IMR-90 (cell line): Measurements from ENCODE around the gene CLK3. TPM values are rescaled to one million over a fixed set of nuclear protein-coding genes. Genes with fewer than 3 reads are reported as not detected.
A peak's percentile ranks its signal among the peaks of the same experiment; 100 is the strongest.

Source experiments
- ATAC-seq: fragments of 200-7000 bp; cut with Tn5 transposase; 2 replicates; pipeline ENCODE4 v1.9.1; 2020; ENCODE audit warnings: low read depth, mild to moderate bottlenecking, moderate library complexity
- BruUV-seq: library from RNA; stranded (reverse); fragments of 400-500 nt; replicated peaks from 2 replicates; lab custom pipeline; 2021; lab: Mats Ljungman, UMichigan
- CTCF ChIA-PET: fragments of 300-600 bp; formaldehyde crosslinking; extraction: SDS; loops from one replicate; lab custom pipeline; 2021; ENCODE audit warnings: antibody characterized with exemption; lab: Yijun Ruan, JAX
- POLR2A ChIA-PET: fragments of 300-600 bp; sonication (Branson Sonifier 250); formaldehyde crosslinking; loops from one replicate; lab custom pipeline; 2022; ENCODE audit warnings: antibody characterized with exemption; ENCODE audit not compliant: unreplicated experiment; lab: Charles Lee
- DNase-seq: peaks from one replicate; pipeline ENCODE4 v3.0.0; 2013
- H2AFZ ChIP-seq: replicated peaks from 2 replicates; pipeline ENCODE3; 2013; ENCODE audit warnings: low read length, mild to moderate bottlenecking; ENCODE audit not compliant: poor library complexity
- H2AK5ac ChIP-seq: 2 replicates; pipeline ENCODE4 v1.6.1; 2013; ENCODE audit warnings: low read depth, low read length, inconsistent platforms
- H2AK9ac ChIP-seq: replicated peaks from 2 replicates; pipeline ENCODE3; 2013; ENCODE audit warnings: mild to moderate bottlenecking, low read depth, low read length, moderate library complexity; ENCODE audit not compliant: poor library complexity
- H2BK120ac ChIP-seq: 2 replicates; pipeline ENCODE4 v1.6.1; 2013; ENCODE audit warnings: low read depth, low read length, inconsistent platforms
- H2BK15ac ChIP-seq: 3 replicates; pipeline ENCODE4 v1.6.1; 2013; ENCODE audit warnings: low read depth, low read length, inconsistent platforms
- H2BK20ac ChIP-seq: 2 replicates; pipeline ENCODE4 v1.6.1; 2013; ENCODE audit warnings: low read depth, mild to moderate bottlenecking, inconsistent platforms, low read length, moderate library complexity
- H2BK5ac ChIP-seq: 2 replicates; pipeline ENCODE4 v1.6.1; 2013; ENCODE audit warnings: mild to moderate bottlenecking, low read depth, low read length, inconsistent platforms; ENCODE audit not compliant: poor library complexity, severe bottlenecking
- H3K14ac ChIP-seq: replicated peaks from 2 replicates; pipeline ENCODE4 v1.6.1; 2013; ENCODE audit warnings: low read depth, low read length, inconsistent platforms
- H3K18ac ChIP-seq: 2 replicates; pipeline ENCODE4 v1.6.1; 2013; ENCODE audit warnings: low read depth, low read length, control low read depth
- H3K23ac ChIP-seq: 2 replicates; pipeline ENCODE4 v1.6.1; 2013; ENCODE audit warnings: low read depth, low read length, inconsistent platforms
- H3K27ac ChIP-seq: 2 replicates; pipeline ENCODE4 v1.5.1; 2013; ENCODE audit warnings: mild to moderate bottlenecking, control low read depth, low read length; ENCODE audit not compliant: insufficient read depth
- H3K27me3 ChIP-seq: 2 replicates; pipeline ENCODE4 v1.6.1; 2013; ENCODE audit warnings: low read length; ENCODE audit not compliant: control insufficient read depth, insufficient read depth
- H3K36me3 ChIP-seq: 2 replicates; pipeline ENCODE4 v1.6.1; 2013; ENCODE audit warnings: low read length, mixed read lengths; ENCODE audit not compliant: control insufficient read depth, insufficient read depth
- H3K4ac ChIP-seq: 2 replicates; pipeline ENCODE4 v1.6.1; 2013; ENCODE audit warnings: low read depth, low read length, inconsistent platforms
- H3K4me1 ChIP-seq: 2 replicates; pipeline ENCODE4 v1.6.1; 2013; ENCODE audit warnings: low read length, mixed read lengths; ENCODE audit not compliant: control insufficient read depth, insufficient read depth
- H3K4me2 ChIP-seq: 2 replicates; pipeline ENCODE4 v1.6.1; 2013; ENCODE audit warnings: low read depth, mild to moderate bottlenecking, control low read depth, low read length, moderate library complexity
- H3K4me3 ChIP-seq: 2 replicates; pipeline ENCODE4 v1.5.1; 2013; ENCODE audit warnings: low read depth, mild to moderate bottlenecking, control low read depth, low read length, moderate library complexity; ENCODE audit not compliant: insufficient read depth
- H3K56ac ChIP-seq: 2 replicates; pipeline ENCODE4 v1.6.1; 2013; ENCODE audit warnings: low read length, inconsistent platforms; ENCODE audit not compliant: insufficient read depth; ENCODE audit errors: extremely low read depth
- H3K79me1 ChIP-seq, 2 experiments: 2 replicates each; pipeline ENCODE4 v1.6.1; 2013; ENCODE audit warnings: low read length in 2 of 2, inconsistent platforms in 1 of 2, low read depth in 1 of 2
- H3K9ac ChIP-seq: 2 replicates; pipeline ENCODE4 v1.6.1; 2013; ENCODE audit warnings: low read depth, low read length, control low read depth
- H3K9me1 ChIP-seq: 2 replicates; pipeline ENCODE4 v1.6.1; 2013; ENCODE audit warnings: low read length, inconsistent platforms; ENCODE audit not compliant: insufficient read depth
- H3K9me3 ChIP-seq: 2 replicates; pipeline ENCODE4 v1.6.1; 2013; ENCODE audit warnings: low read length; ENCODE audit not compliant: control insufficient read depth, insufficient read depth
- H4K20me1 ChIP-seq: 2 replicates; pipeline ENCODE4 v1.6.1; 2013; ENCODE audit warnings: low read length, inconsistent platforms; ENCODE audit not compliant: insufficient read depth
- H4K5ac ChIP-seq: 2 replicates; pipeline ENCODE4 v1.6.1; 2013; ENCODE audit warnings: mild to moderate bottlenecking, low read depth, low read length, control low read depth
- H4K8ac ChIP-seq, 2 experiments: 2 replicates each; pipeline ENCODE4 v1.6.1; 2013; ENCODE audit warnings: low read depth in 2 of 2, low read length in 2 of 2, control low read depth in 1 of 2, inconsistent platforms in 1 of 2
- H4K91ac ChIP-seq: 2 replicates; pipeline ENCODE4 v1.6.1; 2013; ENCODE audit warnings: low read depth, low read length, inconsistent platforms; ENCODE audit not compliant: insufficient read depth
- CEBPB ChIP-seq: IDR thresholded peaks from 2 replicates; pipeline ENCODE4 v1.6.1; 2012; ENCODE audit warnings: low read depth, low read length, improper control_type of control experiment
- CHD1 ChIP-seq: IDR thresholded peaks from 2 replicates; pipeline ENCODE4 v1.6.1; 2012; ENCODE audit warnings: low read depth, low read length, improper control_type of control experiment
- CTCF ChIP-seq: conservative IDR thresholded peaks from 2 replicates; pipeline ENCODE4 v1.5.1; 2012; ENCODE audit warnings: mild to moderate bottlenecking, low read depth, low read length, improper control_type of control experiment
- MXI1 ChIP-seq: IDR thresholded peaks from 2 replicates; pipeline ENCODE4 v1.6.1; 2012; ENCODE audit warnings: low read depth, mild to moderate bottlenecking, low read length, moderate library complexity, borderline replicate concordance
- RAD21 ChIP-seq: IDR thresholded peaks from 2 replicates; pipeline ENCODE4 v1.6.1; 2012; ENCODE audit warnings: low read length, improper control_type of control experiment
- RFX5 ChIP-seq: IDR thresholded peaks from 2 replicates; pipeline ENCODE4 v1.8.0; 2012; ENCODE audit warnings: low read depth, mild to moderate bottlenecking, low read length, moderate library complexity
- SMC3 ChIP-seq: fragments of 150-350 bp; IDR thresholded peaks from 2 replicates; pipeline ENCODE4 v1.6.1; 2016; ENCODE audit warnings: low read depth, mild to moderate bottlenecking, antibody characterized with exemption, low read length, moderate library complexity
- USF2 ChIP-seq: fragments of 150-350 bp; IDR thresholded peaks from 2 replicates; pipeline ENCODE4 v1.6.1; 2017; ENCODE audit warnings: mild to moderate bottlenecking, antibody characterized with exemption, low read length, low read depth
- WGBS, 2 experiments: methylation state at CpG; one replicate each; pipeline versions ENCODE4 v1.1.5 to v1.1.7; 2013; ENCODE audit warnings: missing lambda C conversion rate in 2 of 2; ENCODE audit not compliant: insufficient read length in 1 of 2; ENCODE audit errors: extremely low coverage in 2 of 2; 5-methylcytosine and 5-hydroxymethylcytosine counted together
- dilution Hi-C: fragments of 300-500 bp; cut with HindIII; formaldehyde crosslinking; loops from one replicate; pipeline ENCODE4 v1.14.3; 2018; ENCODE audit warnings: low sequenced_read_pairs; ENCODE audit not compliant: unreplicated experiment
- in situ Hi-C: fragments of 300-500 bp; cut with MboI; formaldehyde crosslinking; loops from 3 replicates; pipeline ENCODE4 v1.14.3; 2019; ENCODE audit warnings: low sequenced_read_pairs, inconsistent platforms, mixed read lengths
- intact Hi-C: fragments of 100-400 bp; cut with micrococcal nuclease; formaldehyde crosslinking; loops from 2 replicates; pipeline ENCODE4 v1.10.0; 2022
- polyA plus RNA-seq, 3 experiments: library from polyadenylated mRNA; depleted of rRNA; stranded (reverse); fragments of >200 nt; gene quantifications; 2 replicates each; pipeline ENCODE4 v1.2.3, GENCODE V29; 2012; ENCODE audit warnings: low replicate concordance in 1 of 3
- total RNA-seq: library from RNA; depleted of rRNA; stranded (reverse); fragments of >200 nt; gene quantifications from 2 replicates; pipeline ENCODE4 v1.2.3, GENCODE V29; 2012

Gene CLK3
- total and polyA plus RNA-seq, 2 of the 4 experiments (the other 2 are of a cell fraction) = 84.7 to 117 TPM

- Histone ChIP-seq H2AK5ac (no peak overlapping the region), H2BK20ac (no peak overlapping the region), H3K27me3 (no peaks in the 10 kb centered on the region), H3K4me2 (no peak overlapping the region), H4K5ac (no peak overlapping the region), H3K36me3 (peaks cover 75% of the 10 kb centered on the region), H2BK5ac (no peak overlapping the region), H3K4me3 (no peak overlapping the region), H3K79me1 (peaks cover 0 to 20% of the 10 kb centered on the region in 2 experiments; a peak in 3 of 4 replicates), H3K4me1 (no peaks in the 10 kb centered on the region), H2BK15ac (no peak overlapping the region), H2AFZ (no peak overlapping the region), H3K56ac (no peak overlapping the region), H2AK9ac (no peak overlapping the region), H3K27ac (no peak overlapping the region), H2BK120ac (no peak overlapping the region), H4K20me1 (peaks cover 46% of the 10 kb centered on the region), H3K9me3 (no peaks in the 10 kb centered on the region), H4K8ac (no peak overlapping the region), H3K4ac (no peak overlapping the region), H3K9ac (no peak overlapping the region), H3K14ac (no peak overlapping the region), H3K23ac (no peak overlapping the region), H3K9me1 (no peaks in the 10 kb centered on the region), H4K91ac (no peak overlapping the region), H3K18ac (no peak overlapping the region)
- whole genome bisulfite sequencing, 2 experiments = 62% methylated on average over 2 of the region's 8 CpGs; no CpG with 5 or more reads in 1 of the 2 experiments
- intact Hi-C loops (loop anchor here (1.0 kb wide), 1 partner anchor 259 kb away; no protein-coding TSS in a partner anchor), dilution Hi-C loops (no loop called here), in situ Hi-C loops (no loop called here)
- TF ChIP-seq SMC3 (peak; percentile 73), CTCF (peak; percentile 74), USF2 (no peak), CHD1 (no peak), CEBPB (no peak), MXI1 (no peak), RAD21 (peak; percentile 68), RFX5 (no peak)
- DNase-seq = peak; percentile 45
- peak; percentile 73 for ATAC-seq
- BruUV-seq = no TSS peak
- ChIA-PET POLR2A (no interaction called here), CTCF (interaction anchor here (0.5 to 2.0 kb wide), 10 partner anchors 9 to 146 kb away, joined by 3 to 15 read pairs (median 3); no protein-coding TSS in a partner anchor)
Observed at GRCh38 chr15:74631935-74632560, 16.4 kb downstream of the CLK3 start.
